HG02623 (cell line): ENCODE data around the gene GPR68.

Experiments
- ATAC-seq: cut with Tn5 transposase; IDR thresholded peaks from one replicate; pipeline ENCODE4 v1.9.1; 2021; ENCODE audit warnings: moderate library complexity; ENCODE audit not compliant: unreplicated experiment

The GPR68 gene

GRCh38 chr14:91244501-91244901 is at the start of gene GPR68:
Gene GPR68, minus strand, starts transcription at chr14:91244704. Its CDS starts 9,654 bp downstream, at chr14:91235050.
- no peak for ATAC-seq

GRCh38 chr14:91294153-91294552 is 49.6 kb upstream of the GPR68 start:
- ATAC-seq = no peak

DNA sequence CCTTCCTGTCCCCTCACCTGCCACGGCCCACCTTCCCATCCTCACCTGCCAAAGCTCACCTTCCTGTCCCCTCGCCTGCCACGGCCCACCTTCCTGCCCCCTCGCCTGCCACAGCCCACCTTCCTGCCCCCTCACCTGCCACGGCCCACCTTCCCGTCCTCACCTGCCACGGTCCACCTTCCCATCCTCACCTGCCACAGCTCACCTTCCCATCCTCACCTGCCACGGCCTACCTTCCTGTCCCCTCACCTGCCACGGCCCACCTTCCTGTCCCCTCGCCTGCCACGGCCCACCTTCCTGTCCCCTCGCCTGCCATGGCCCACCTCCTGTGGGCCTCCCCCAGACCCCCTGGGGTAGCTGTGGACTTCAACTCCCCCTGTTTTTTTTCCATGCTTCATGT is 48.8 kb upstream of the GPR68 start:
- ATAC-seq = no peak

GRCh38 chr14:91292491-91292890 is 48.0 kb upstream of the GPR68 start:
- ATAC-seq = no peak

GRCh38 chr14:91291786-91292405 is 47.4 kb upstream of the GPR68 start:
- no peak for ATAC-seq

- no peak for ATAC-seq
Observed at GRCh38 chr14:91290986-91291385, 46.5 kb upstream of the GPR68 start.

DNA sequence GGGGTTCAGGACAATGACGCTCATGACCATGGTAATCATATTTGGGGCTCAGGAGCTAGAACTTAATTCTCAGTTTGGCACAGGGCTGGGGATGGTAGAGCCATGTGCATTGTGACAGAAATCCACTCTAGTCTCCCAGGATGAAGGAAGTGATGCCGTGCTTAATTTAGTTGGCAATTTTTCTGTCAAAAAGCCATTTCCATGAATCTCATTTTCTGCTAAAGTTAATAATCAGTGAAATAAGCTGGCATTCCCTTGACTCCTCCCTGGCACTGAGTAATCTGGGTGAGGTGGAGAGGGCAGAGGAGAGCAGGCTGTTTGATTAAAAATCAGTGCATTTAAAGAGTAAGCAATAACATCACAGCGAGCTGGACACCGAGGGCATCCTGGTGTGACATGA is 45.0 kb upstream of the GPR68 start:
- no peak for ATAC-seq

DNA sequence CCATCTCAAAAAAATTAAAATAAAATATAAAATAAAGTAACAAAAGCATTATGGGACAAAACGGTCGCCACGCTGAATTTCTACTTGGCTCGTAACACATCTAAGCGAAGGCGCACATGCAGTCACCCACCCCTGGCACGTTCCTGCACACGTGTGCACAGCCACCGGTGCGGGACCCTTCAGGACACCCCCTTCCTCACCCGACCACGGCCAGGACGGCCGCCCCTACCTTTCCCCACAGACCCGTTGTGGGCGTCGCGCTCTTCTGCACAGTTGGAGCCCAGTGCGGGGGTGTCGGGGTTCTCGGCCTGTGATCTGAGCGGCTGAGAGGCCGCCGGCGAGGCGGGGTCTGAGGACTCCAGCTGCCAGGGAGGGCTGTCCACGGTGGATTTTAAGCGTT is 44.4 kb upstream of the GPR68 start:
- no peak for ATAC-seq

DNA sequence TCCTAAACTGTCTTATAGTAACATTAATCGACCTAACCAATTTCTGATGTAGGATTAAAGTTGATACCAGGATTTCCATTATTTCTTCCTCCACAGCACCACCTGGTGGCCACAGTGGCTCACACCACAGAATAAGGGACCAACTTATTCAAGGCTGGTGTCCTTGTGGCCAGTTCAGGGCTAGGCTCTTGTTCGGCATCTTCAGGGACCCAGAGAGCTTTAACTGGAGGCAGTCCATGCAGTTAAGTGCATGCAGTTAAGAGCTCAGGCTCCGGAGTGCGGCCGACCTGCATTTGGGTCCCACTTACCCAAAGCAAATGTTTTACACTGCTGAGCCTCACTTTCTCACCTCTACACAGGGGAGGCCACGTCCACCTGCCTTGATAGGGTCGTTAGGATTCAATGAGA is 42.0 kb upstream of the GPR68 start:
- ATAC-seq = no peak

- no peak for ATAC-seq
Observed at GRCh38 chr14:91284791-91285548, 40.5 kb upstream of the GPR68 start.

- no peak for ATAC-seq
Observed at GRCh38 chr14:91284146-91284790, 39.8 kb upstream of the GPR68 start.

- ATAC-seq = no peak
Observed at GRCh38 chr14:91283666-91284065, 39.2 kb upstream of the GPR68 start.

DNA sequence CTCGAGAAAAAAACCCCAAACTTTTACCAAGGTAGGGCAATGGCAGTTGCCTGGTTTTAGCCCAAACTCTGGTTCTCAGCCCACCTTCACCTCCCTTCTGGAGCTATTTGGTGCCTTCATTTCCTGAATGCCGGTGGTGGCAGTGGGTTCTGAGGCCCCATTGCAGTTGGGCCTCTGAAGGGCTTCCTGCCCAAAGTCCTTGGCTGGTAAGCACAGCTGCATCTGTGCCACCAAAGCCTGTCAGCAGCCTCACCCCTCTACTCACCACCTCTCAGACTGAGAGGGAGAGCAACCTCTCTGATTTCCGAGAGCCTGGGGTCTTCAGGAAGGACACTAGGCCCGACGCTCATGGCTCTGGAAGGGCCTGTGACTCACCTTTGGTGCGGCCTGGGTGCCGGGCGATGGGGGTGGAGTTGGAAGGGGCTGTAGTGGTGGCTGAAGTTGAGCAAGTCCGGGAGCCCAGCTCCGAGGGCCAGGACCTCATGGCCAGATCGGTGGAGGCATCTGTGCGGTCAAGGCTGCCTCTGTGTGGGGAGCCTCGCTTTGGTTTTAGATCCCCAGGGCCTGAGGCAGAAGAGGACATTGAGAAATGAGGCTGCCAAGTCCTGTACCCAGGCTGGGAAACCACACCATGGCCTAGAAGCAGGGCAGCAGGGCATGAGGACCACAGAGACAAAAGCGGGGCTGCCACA is 38.6 kb upstream of the GPR68 start:
- ATAC-seq = no peak

- no peak for ATAC-seq
Observed at GRCh38 chr14:91281346-91281745, 36.8 kb upstream of the GPR68 start.

DNA sequence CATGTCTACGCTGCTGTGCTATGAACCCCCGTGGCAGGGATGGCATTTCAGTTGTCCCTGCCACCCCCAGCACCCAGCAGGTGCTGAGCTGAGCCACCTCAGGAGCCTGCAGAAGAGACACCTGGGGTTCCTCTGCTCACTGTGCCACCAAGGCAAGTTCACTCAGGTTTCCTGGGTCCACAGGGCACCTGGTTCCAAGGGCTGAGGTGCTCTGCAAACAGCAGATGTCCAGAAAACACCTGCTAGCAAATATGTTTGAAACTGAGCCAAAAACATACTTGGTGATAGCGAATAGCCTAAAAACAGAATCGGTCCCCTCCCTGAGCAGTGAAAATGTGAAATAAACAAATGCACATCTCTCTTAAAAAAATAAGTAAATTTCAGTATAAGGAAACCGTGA is 35.6 kb upstream of the GPR68 start:
- ATAC-seq = no peak

GRCh38 chr14:91279354-91279753 is 34.9 kb upstream of the GPR68 start:
- no peak for ATAC-seq

- ATAC-seq = no peak
Observed at GRCh38 chr14:91278383-91278715, 33.8 kb upstream of the GPR68 start.

DNA sequence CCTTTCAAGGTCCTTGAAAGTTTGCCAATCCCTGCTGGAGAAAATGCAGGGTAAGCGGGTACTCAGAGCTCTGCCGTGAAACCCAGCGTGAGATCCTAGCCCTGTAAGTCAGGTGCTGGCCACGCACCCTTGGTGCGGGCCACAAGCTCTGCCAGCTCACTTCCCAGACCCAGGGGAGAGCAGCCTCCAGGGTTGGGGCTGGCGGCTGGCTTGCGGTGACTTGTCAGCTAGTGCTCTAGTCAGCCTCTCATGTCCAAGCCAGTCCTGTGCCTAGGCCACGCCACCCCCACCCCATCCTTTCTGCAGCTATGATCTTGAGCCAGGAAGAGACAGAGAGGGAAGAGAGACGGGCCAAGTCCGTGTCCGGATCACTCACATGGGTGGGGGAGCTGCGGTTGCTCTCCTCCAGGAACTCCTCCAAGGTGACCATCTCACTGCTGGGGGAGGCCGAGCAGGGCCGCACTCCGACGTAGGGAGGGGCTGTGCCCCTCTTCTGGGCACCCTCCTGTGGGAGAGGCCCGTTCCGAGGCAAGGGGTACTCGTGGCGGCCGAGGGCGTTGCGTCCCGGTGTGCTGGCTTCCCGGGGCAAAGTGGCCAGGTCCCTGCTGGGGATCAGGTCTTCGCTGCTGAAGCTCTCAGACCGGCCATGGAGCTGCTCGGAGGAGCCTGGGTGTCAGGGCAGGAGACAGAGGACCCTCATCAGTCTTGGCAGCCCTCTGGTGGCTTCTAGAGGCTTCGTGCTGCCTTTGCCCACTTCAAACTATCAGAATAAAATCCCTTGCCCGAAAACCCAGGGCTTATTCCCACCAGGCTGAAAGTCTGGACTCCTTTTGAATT is 33.3 kb upstream of the GPR68 start:
- ATAC-seq = no peak

- no peak for ATAC-seq
Observed at GRCh38 chr14:91274796-91275195, 30.3 kb upstream of the GPR68 start.

DNA sequence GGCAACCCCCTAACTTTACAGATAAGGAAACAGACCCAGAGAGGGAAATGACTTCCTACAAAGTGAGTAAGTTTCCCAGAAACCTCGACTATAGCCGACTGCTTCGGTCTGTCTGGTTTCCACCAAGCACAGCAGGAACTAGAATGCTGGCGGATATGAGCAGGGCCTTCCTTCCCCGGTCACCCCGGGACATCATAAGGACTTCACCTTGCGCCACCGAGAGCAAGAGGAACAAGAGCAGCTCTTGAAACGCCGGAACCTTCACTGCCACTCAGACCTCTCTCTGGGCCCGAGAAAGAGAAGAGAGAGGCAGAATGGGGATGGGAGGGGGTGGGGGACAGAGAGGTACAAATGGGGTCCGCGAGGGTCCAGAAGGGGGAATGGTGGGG is 29.4 kb upstream of the GPR68 start:
- no peak for ATAC-seq
